HCT116 (cell line): ENCODE results near the gene RBM8A.

Source experiments
- CTCF ChIP-seq, 3 experiments: fragments of 200-600 bp in 1 of 3; sonication (generic) in 1 of 3; IDR thresholded peaks in 2 of 3; conservative IDR thresholded peaks in 1 of 3; 2 replicates each; pipeline ENCODE4 v1.5.1; 2012 to 2017; ENCODE audit warnings: low read depth in 2 of 3, low read length in 2 of 3, antibody characterized with exemption in 1 of 3, borderline replicate concordance in 1 of 3, control low read depth in 1 of 3, mild to moderate bottlenecking in 1 of 3, mixed read lengths in 1 of 3, mixed run types in 1 of 3, moderate library complexity in 1 of 3; ENCODE audit not compliant: insufficient read depth in 1 of 3
- RAD21 ChIP-seq: IDR thresholded peaks from 2 replicates; pipeline ENCODE4 v1.6.1; 2012; ENCODE audit warnings: low read depth, mild to moderate bottlenecking
- REST ChIP-seq: IDR thresholded peaks from 2 replicates; pipeline ENCODE4 v1.6.1; 2012; ENCODE audit warnings: low read depth
- ZBTB33 ChIP-seq: IDR thresholded peaks from 2 replicates; pipeline ENCODE4 v1.6.1; 2011; ENCODE audit warnings: mild to moderate bottlenecking, low read length, moderate library complexity; ENCODE audit not compliant: insufficient replicate concordance; ENCODE audit errors: extremely low read depth

- TF ChIP-seq REST (no peak), RAD21 (no peak), CTCF (IDR thresholded peaks at IDR 0.05 in 2 of 3, conservative IDR thresholded peaks at IDR 0.05 in 1 of 3; ENCODE audit: borderline replicate concordance in 1 of 3, insufficient read depth in 1 of 3, low read depth in 2 of 3, low read length in 2 of 3) (no peak), ZBTB33 (no peak)
Measured at GRCh38 chr1:145965119-145965744, 37.9 kb upstream of the RBM8A start.
